BE2C (cell line): Measurements from ENCODE around the gene RTL9.

ENCODE experiments used
- DNase-seq: peaks from one replicate; pipeline ENCODE4 v3.0.0-alpha.2; 2020
- H3K27me3 ChIP-seq: fragments of 250-450 bp; sonication (Bioruptor Pico); 2 replicates; pipeline ENCODE4 v1.5.1; 2020; ENCODE audit warnings: mild to moderate bottlenecking
- H3K36me3 ChIP-seq: fragments of 250-450 bp; sonication (Bioruptor Pico); 2 replicates; pipeline ENCODE4 v1.5.1; 2020; ENCODE audit warnings: mild to moderate bottlenecking
- H3K4me1 ChIP-seq: fragments of 250-450 bp; sonication (Bioruptor Pico); 2 replicates; pipeline ENCODE4 v1.5.1; 2020
- H3K4me3 ChIP-seq: 2 replicates; pipeline ENCODE4 v1.5.1; 2011; ENCODE audit warnings: low read depth, low read length
- H3K9me3 ChIP-seq: fragments of 250-450 bp; sonication (Bioruptor Pico); 2 replicates; pipeline ENCODE4 v1.5.1; 2020
- TF ChIP-seq, protein P1 (sequence below): IDR thresholded peaks from 2 replicates; pipeline ENCODE4 v1.5.1; 2012; ENCODE audit warnings: mild to moderate bottlenecking, low read depth, low read length

The RTL9 gene

DNA sequence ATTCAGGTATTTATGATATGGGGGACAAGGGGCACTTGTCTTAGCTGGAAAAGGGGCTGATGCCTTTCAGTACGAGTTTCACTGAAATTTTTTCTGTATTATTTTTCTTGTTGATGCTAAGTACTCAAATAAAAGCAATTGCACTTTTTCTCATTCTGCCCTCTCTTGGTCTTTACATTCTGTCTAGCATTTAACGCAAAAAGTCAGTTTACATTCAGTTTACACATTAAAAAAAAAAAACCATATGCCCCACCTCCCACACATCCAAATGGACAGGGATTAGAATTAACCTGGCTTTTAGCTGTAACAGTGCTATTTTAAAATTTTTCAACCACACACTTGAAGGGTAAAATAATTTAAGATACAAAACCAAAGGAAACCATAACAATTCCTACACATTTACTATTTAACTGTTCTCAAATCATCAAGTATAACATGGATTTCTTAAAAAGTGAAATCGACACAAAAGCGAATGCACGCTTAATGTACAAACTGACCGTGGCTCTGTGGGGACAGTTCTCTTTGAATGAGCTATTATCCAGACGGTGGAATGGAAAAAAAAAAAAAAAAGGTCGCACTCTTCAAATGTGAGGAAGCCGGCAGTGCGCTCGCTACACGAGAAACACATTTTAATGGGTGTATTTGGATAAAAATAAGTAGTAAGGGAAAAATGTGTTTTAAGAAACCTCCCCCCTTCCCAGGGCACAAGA lies 42.1 kb upstream of the RTL9 start:
- Histone ChIP-seq H3K4me3 (peak overlapping the region; percentile 64), H3K4me1 (no peaks in the 10 kb centered on the region), H3K27me3 (no peaks in the 10 kb centered on the region), H3K36me3 (peaks cover 4% of the 10 kb centered on the region; the same call in 1 of the 2 replicates), H3K9me3 (no peaks in the 10 kb centered on the region)
- DNase-seq, result no peak
- TF ChIP-seq, protein P1, sequence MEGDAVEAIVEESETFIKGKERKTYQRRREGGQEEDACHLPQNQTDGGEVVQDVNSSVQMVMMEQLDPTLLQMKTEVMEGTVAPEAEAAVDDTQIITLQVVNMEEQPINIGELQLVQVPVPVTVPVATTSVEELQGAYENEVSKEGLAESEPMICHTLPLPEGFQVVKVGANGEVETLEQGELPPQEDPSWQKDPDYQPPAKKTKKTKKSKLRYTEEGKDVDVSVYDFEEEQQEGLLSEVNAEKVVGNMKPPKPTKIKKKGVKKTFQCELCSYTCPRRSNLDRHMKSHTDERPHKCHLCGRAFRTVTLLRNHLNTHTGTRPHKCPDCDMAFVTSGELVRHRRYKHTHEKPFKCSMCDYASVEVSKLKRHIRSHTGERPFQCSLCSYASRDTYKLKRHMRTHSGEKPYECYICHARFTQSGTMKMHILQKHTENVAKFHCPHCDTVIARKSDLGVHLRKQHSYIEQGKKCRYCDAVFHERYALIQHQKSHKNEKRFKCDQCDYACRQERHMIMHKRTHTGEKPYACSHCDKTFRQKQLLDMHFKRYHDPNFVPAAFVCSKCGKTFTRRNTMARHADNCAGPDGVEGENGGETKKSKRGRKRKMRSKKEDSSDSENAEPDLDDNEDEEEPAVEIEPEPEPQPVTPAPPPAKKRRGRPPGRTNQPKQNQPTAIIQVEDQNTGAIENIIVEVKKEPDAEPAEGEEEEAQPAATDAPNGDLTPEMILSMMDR, result no peak

DNA sequence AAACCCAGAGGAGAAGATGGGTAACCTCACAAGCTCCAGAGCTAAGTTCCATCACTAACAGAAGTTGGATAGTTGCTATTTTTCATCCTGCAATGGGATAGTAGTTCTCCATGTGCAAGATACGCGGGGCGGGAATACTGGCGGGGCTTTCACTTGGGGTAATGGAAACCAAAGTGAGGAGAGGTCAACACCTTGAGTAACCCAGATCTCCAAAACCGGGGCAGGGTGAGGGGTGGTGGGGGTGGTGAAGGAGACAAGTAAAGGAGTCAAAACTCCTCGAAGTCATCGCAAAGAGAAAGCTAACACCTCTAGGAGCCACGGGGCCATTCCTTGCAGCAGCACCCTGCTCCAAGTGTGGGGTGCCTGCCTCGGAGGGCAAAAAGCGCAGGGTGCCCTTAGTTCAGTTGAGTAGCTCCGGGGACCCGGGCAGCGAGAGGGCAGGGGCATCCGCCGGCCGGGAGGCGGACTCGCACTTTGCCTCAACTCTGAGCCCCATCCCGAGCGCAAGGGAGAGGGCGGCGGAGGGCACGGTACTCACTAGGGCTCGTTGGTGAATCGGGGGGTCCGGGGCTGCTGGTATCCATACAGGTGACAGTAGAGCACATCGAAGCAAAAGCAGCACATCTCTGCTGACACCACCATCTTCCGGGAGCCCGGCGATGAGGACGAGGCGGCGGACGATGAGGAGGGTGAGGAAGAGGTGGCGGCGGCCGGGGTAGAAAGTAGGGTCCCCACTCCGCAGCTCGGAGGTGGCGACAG lies 41.4 kb upstream of the RTL9 start:
- H3K27me3 ChIP-seq, result no peaks in the 10 kb centered on the region
- H3K36me3 ChIP-seq, result peaks cover 4% of the 10 kb centered on the region; the same call in 1 of the 2 replicates
- H3K9me3 ChIP-seq, result no peaks in the 10 kb centered on the region
- no peaks in the 10 kb centered on the region for H3K4me1 ChIP-seq
- TF ChIP-seq, protein P1, result no peak
- H3K4me3 ChIP-seq, result peak overlapping the region; percentile 64
- peak; percentile 15 for DNase-seq

DNA sequence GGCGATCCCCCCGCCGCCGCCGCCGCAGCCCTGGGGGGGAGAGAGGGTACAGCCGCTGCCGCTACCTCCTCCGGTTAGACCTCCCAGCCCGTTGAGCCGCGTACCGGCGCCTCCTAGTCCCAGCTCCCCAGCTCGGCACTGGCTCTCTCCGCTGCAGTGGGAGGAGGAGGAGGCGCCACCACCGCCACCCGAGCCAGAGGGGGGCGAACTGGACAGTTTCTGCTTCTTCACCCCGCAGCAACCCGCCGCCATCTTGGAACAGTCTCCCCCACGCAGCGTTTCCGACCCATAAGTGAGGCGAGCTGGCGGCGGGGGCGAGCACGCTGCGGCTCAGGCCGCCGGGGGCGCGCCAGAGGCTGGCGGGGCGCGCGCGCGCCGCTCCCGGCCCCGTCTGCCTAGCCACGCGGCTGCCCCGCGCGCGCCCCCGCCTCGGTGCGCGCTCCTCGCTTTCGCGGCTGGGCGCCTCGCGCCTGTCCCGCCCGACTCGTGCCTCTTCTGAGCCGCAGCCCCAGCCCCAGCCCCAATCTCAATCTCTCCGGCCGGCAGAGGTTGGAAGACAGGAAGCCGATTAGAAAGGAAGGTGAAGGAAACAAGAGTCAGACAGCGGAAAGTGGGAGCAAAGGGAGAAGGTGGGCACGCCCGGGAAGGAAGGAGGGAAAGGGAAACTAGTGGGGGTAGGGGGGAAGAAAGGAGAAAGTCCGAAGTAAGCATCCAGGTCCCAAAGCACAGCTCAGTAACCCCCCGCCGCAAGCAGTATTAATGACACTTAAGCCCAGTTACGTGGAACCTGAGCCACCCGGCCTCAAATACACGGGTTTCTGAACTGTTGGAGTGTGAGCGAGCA lies 40.6 kb upstream of the RTL9 start, which contains the start of gene AMMECR1:
Gene AMMECR1, minus strand, starts transcription at position 266 of the 844 bp plus-strand sequence. Its CDS starts 14 bp downstream, at position 252.
- TF ChIP-seq, protein P1, result no peak
- DNase-seq, result peak; percentile 82
- Histone ChIP-seq H3K27me3 (no peaks in the 10 kb centered on the region), H3K36me3 (peaks cover 4% of the 10 kb centered on the region; the same call in 1 of the 2 replicates), H3K4me3 (peak within 1 kb of the TSS; percentile 73), H3K9me3 (no peaks in the 10 kb centered on the region), H3K4me1 (no peaks in the 10 kb centered on the region)

DNA sequence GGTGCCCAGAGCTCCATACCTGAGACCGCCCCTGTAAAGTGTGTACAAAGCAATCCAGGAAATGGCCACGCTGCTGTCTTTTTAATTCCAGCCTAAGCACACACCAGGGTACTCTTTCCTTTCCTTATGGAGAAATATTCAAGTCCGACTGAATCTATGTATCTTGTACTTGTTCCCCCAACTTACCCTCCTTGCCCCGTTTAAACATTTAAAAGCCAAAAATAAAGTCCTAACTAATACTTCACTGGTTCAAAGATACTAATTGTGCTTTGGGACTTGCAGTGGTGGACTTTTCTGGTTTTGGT lies 40.0 kb upstream of the RTL9 start:
- Histone ChIP-seq H3K36me3 (peaks cover 4% of the 10 kb centered on the region; the same call in 1 of the 2 replicates), H3K27me3 (no peaks in the 10 kb centered on the region), H3K9me3 (no peaks in the 10 kb centered on the region), H3K4me1 (no peaks in the 10 kb centered on the region), H3K4me3 (peak overlapping the region; percentile 73)
- TF ChIP-seq, protein P1, result no peak
- no peak for DNase-seq

DNA sequence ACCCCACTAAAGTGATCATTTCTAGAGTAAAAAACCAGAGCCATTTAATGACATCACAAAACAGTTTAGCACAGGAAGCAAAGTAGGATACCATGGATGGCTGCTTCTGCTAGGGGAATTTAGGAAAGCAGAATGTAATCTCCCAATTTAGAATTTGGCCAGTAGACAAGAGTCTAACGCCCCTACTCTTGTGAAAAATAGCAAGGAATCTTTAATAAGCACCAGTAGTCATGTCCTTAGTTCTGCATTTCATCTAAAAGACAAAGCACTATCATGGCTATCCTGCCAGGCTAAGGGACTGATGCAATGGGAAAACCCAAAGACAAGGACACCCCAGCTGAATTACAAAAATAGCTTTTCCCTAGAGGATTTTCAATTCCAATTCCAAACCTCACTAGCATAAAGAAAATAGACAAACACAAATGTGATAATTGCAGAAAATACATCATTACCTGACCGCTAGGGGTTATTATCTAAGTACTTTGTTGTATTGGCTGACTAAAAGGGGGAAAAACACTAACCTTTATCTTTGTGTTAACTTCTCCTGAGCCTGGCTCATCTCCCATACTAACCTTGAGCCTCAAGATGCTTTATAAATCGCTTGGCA lies 38.2 kb upstream of the RTL9 start:
- H3K9me3 ChIP-seq, result no peaks in the 10 kb centered on the region
- H3K4me3 ChIP-seq, result no peak overlapping the region
- TF ChIP-seq, protein P1, result no peak
- no peak for DNase-seq
- peaks cover 4% of the 10 kb centered on the region; the same call in 1 of the 2 replicates for H3K36me3 ChIP-seq
- H3K27me3 ChIP-seq, result no peaks in the 10 kb centered on the region
- no peaks in the 10 kb centered on the region for H3K4me1 ChIP-seq
